Esophagus squamous epithelium (tissue), 4 donors: Measurements from ENCODE around the gene CA5A.

Experiments used
- POLR2A ChIP-seq, 4 donors: fragments of 450-650 bp; IDR thresholded peaks; one replicate each; pipeline ENCODE4 v1.6.1; 2017; ENCODE audit warnings: antibody characterized with exemption in 4 of 4, mild to moderate bottlenecking in 4 of 4, moderate library complexity in 3 of 4
- TF ChIP-seq, protein P1 (sequence below), 6 experiments: fragments of 450-650 bp in 4 of 6; fragments of 200-600 bp in 2 of 6; sonication (generic) in 2 of 6; IDR thresholded peaks; one replicate each; pipeline ENCODE4 v1.5.1; 2016 to 2019; ENCODE audit warnings: antibody characterized with exemption in 6 of 6, mild to moderate bottlenecking in 4 of 6, moderate library complexity in 4 of 6

DNA sequence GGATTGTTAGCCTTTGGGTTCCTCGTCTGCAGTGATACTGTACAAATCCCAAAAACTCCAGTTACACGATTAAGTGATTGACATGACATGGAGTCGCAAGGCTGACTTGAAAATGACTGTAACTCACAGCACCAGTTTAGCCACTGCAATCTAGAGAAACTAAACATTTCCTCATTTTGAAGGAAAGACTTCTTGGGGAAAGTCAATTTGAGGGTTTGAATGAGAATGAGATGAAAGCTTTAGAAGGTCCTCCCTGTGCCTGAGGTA lies 19.7 kb upstream of the CA5A start:
- TF ChIP-seq, protein P1, sequence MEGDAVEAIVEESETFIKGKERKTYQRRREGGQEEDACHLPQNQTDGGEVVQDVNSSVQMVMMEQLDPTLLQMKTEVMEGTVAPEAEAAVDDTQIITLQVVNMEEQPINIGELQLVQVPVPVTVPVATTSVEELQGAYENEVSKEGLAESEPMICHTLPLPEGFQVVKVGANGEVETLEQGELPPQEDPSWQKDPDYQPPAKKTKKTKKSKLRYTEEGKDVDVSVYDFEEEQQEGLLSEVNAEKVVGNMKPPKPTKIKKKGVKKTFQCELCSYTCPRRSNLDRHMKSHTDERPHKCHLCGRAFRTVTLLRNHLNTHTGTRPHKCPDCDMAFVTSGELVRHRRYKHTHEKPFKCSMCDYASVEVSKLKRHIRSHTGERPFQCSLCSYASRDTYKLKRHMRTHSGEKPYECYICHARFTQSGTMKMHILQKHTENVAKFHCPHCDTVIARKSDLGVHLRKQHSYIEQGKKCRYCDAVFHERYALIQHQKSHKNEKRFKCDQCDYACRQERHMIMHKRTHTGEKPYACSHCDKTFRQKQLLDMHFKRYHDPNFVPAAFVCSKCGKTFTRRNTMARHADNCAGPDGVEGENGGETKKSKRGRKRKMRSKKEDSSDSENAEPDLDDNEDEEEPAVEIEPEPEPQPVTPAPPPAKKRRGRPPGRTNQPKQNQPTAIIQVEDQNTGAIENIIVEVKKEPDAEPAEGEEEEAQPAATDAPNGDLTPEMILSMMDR (IDR thresholded peaks at IDR 0.05), result no peak
- TF ChIP-seq POLR2A (IDR thresholded peaks at IDR 0.05), result no peak
